ENCODE results near the gene MYBPH. TPM values are rescaled to one million over a fixed set of nuclear protein-coding genes. Genes with fewer than 3 reads are reported as not detected.

MYBPH gene
- total and polyA plus RNA-seq, 10 of the 15 experiments (the other 5 are each of a cell fraction or from before 2014, with no cell fraction given), result 0.06 to 0.10 TPM; not detected in 8

DNA sequence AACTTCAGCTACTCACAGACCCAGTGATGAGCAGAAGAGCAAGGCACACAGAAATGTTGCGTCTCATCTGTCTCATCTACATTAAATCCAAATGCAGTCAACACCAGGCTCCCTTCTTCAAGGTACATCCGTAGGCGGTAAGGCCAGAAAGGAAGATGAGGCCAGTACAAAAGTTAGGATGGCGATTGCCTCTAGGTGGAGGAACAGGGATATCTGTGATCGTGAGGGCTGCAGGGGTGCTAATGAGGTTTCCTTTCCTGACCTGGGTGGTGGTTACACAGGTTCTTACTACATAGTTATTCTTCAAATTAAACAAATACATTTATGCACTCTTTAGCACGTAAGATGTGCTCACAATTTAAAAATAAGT, 1.4 kb upstream of the MYBPH start:
- 51% methylated on average over 6 of the region's 6 CpGs for WGBS (ENCODE audit: insufficient coverage, insufficient replicate concordance, low lambda C conversion rate, missing lambda C conversion rate)
- H3K4me3 ChIP-seq, result no peak overlapping the region
- no peak overlapping the region for H3K27ac ChIP-seq (ENCODE audit: control insufficient read depth, insufficient read depth)
- in situ Hi-C loops (cut with MboI), result no loop called here
- RAD21 ChIA-PET (ENCODE audit: unreplicated experiment), result interaction anchor here (1.4 to 1.7 kb wide), 2 partner anchors 11 to 39 kb away, joined by 4 to 9 read pairs; no protein-coding TSS in a partner anchor
- H3K27me3 ChIP-seq (replicated peaks in 1 of 2; ENCODE audit: control insufficient read depth in 2 of 2, insufficient read depth in 2 of 2, low read length in 1 of 2), result no peaks in the 10 kb centered on the region; a peak in 1 of 4 replicates
- no peak overlapping the region for H3K9ac ChIP-seq (ENCODE audit: control insufficient read depth, insufficient read depth, low read length)
- FAIRE-seq, result no peak
- no peak for TF ChIP-seq EED (IDR thresholded peaks at IDR 0.05; ENCODE audit: low read depth)
- no peak for TF ChIP-seq TCF7 (IDR thresholded peaks at IDR 0.05; ENCODE audit: borderline replicate concordance)
- no peak for TF ChIP-seq HDAC6 (IDR thresholded peaks at IDR 0.05; ENCODE audit: unreplicated experiment)
- no peak for TF ChIP-seq SP1 (IDR thresholded peaks at IDR 0.05; ENCODE audit: low read depth, low read length)
- no peak for TF ChIP-seq NR2F1 (conservative IDR thresholded peaks at IDR 0.05)
- no peak for TF ChIP-seq KDM1A (IDR thresholded peaks at IDR 0.05; ENCODE audit: borderline replicate concordance)
- no peak for TF ChIP-seq KAT2A (conservative IDR thresholded peaks at IDR 0.05; ENCODE audit: control insufficient read depth, low read depth, low read length)
- no peaks in the 10 kb centered on the region for H4K20me1 ChIP-seq (ENCODE audit: control insufficient read depth, insufficient read depth)
- no peak overlapping the region for H3K4me2 ChIP-seq (ENCODE audit: control insufficient read depth, insufficient read depth)
- H3K36me3 ChIP-seq (ENCODE audit: control insufficient read depth in 2 of 2, insufficient read depth in 2 of 2, low read length in 1 of 2), result no peaks in the 10 kb centered on the region
- no peak overlapping the region for H2AFZ ChIP-seq (ENCODE audit: control insufficient read depth, low read depth, low read length)
- H3K4me1 ChIP-seq (ENCODE audit: control insufficient read depth, insufficient read depth, low read length), result peaks cover 7% of the 10 kb centered on the region; the same call in 1 of the 2 replicates
- H3K79me2 ChIP-seq (ENCODE audit: control insufficient read depth, insufficient read depth, low read length), result no peaks in the 10 kb centered on the region
- no TSS peak for BruUV-seq (replicated peaks)
- no peak for DNase-seq (ENCODE audit: low read depth, low spot score)
- SMC1A ChIA-PET (ENCODE audit: uncharacterized antibody, unreplicated experiment), result interaction anchor here (1.2 kb wide), 1 partner anchor 59 kb away, joined by 3 read pairs; no protein-coding TSS in a partner anchor
- CTCF ChIA-PET, result interaction anchor here (1.2 to 2.1 kb wide), 5 partner anchors 9 to 93 kb away, joined by 3 to 18 read pairs (median 5); partner anchors contain the start of gene CHI3L1
- no peaks in the 10 kb centered on the region for H3K9me3 ChIP-seq (replicated peaks; ENCODE audit: control insufficient read depth, insufficient read depth, low read length)
- POLR2A ChIA-PET, result no interaction called here
- ATAC-seq, result no peak
- intact Hi-C loops (cut with micrococcal nuclease; ENCODE audit: unreplicated experiment), result no loop called here
